ENCODE data around the gene FAM53A.

Gene FAM53A

GRCh38 chr4:1686440-1687036 is 2.4 kb upstream of the FAM53A start:
- Histone ChIP-seq H3K4me1 (ENCODE audit: control insufficient read depth, insufficient read depth, low read length) (no peaks in the 10 kb centered on the region; the same call in 1 of the 2 replicates), H3K4me3 (ENCODE audit: low read depth, low read length) (no peak overlapping the region), H3K36me3 (ENCODE audit: control insufficient read depth in 2 of 2, insufficient read depth in 1 of 2, low read length in 2 of 2) (peaks cover 4 to 13% of the 10 kb centered on the region in 2 experiments; a peak in 2 of 3 replicates), H3K9me3 (ENCODE audit: control insufficient read depth, insufficient read depth, low read depth, low read length) (no peaks in the 10 kb centered on the region), H3K27ac (ENCODE audit: extremely low read depth, low read depth, low read length) (no peak overlapping the region)
- ChIA-PET POLR2A (no interaction called here), CTCF (no interaction called here)
- TF ChIP-seq ZNF585B (tag by site-specific recombination; IDR thresholded peaks at IDR 0.05) (no peak), ZBTB8A (tag by site-specific recombination; IDR thresholded peaks at IDR 0.05) (peak; percentile 38; the same call in 1 of the 2 replicates), ZNF121 (tag by site-specific recombination; IDR thresholded peaks at IDR 0.05) (peak; percentile 22; the same call in 1 of the 2 replicates), ZNF600 (tag by site-specific recombination; IDR thresholded peaks at IDR 0.05) (peak; percentile 10; the same call in 1 of the 2 replicates), ZNF76 (tag by site-specific recombination; IDR thresholded peaks at IDR 0.05; ENCODE audit: borderline replicate concordance, low read depth) (no peak)

- no peaks in the 10 kb centered on the region for H3K9me3 ChIP-seq (ENCODE audit: control insufficient read depth, insufficient read depth, low read depth, low read length)
- no peaks in the 10 kb centered on the region; the same call in 1 of the 2 replicates for H3K4me1 ChIP-seq (ENCODE audit: control insufficient read depth, insufficient read depth, low read length)
- peaks cover 0 to 2% of the 10 kb centered on the region in 2 experiments; a peak in 2 of 3 replicates for H3K36me3 ChIP-seq (ENCODE audit: control insufficient read depth in 2 of 2, insufficient read depth in 1 of 2, low read length in 2 of 2)
- H3K4me3 ChIP-seq (ENCODE audit: low read depth, low read length) = no peak overlapping the region
- ChIA-PET POLR2A (no interaction called here), CTCF (no interaction called here)
- TF ChIP-seq KLF1 (tag by site-specific recombination; IDR thresholded peaks at IDR 0.05) (no peak), ZBTB20 (tag by site-specific recombination; IDR thresholded peaks at IDR 0.05) (no peak), SETDB1 (IDR thresholded peaks at IDR 0.05; ENCODE audit: insufficient read length, low read length) (no peak), ZNF324 (tag by site-specific recombination; IDR thresholded peaks at IDR 0.05) (no peak), GLIS2 (tag by site-specific recombination; IDR thresholded peaks at IDR 0.05) (peak; percentile 61), ZNF18 (tag by site-specific recombination; IDR thresholded peaks at IDR 0.05) (no peak)
- no peak overlapping the region for H3K27ac ChIP-seq (ENCODE audit: extremely low read depth, low read depth, low read length)
Observed at GRCh38 chr4:1685235-1686150, 1.4 kb upstream of the FAM53A start.

GRCh38 chr4:1684506-1685234 is 557 bp upstream of the FAM53A start:
- POLR2A ChIA-PET = no interaction called here
- CTCF ChIA-PET = interaction anchor here (1.0 kb wide), 1 partner anchor 8 kb away, joined by 9 read pairs; no protein-coding TSS in a partner anchor
- no peak overlapping the region for H3K4me3 ChIP-seq (ENCODE audit: low read depth, low read length)
- TF ChIP-seq ZNF692 (tag by site-specific recombination; IDR thresholded peaks at IDR 0.05) (no peak), ATF2 (tag by site-specific recombination; IDR thresholded peaks at IDR 0.05; ENCODE audit: low read depth) (no peak), ZNF529 (tag by site-specific recombination; IDR thresholded peaks at IDR 0.05; ENCODE audit: insufficient replicate concordance) (no peak), ZNF830 (tag by site-specific recombination; IDR thresholded peaks at IDR 0.05; ENCODE audit: low read depth) (no peak), PBX3 (CRISPR knock-in tag; IDR thresholded peaks at IDR 0.05) (0 out of 2 replicates have a peak, but pooled peaks have one; percentile 30), ZNF513 (tag by site-specific recombination; IDR thresholded peaks at IDR 0.05) (no peak), MZF1 (tag by site-specific recombination; IDR thresholded peaks at IDR 0.05; ENCODE audit: borderline replicate concordance) (no peak)
- no peaks in the 10 kb centered on the region for H3K9me3 ChIP-seq (ENCODE audit: control insufficient read depth, insufficient read depth, low read depth, low read length)
- H3K27ac ChIP-seq (ENCODE audit: extremely low read depth, low read depth, low read length) = no peak overlapping the region
- no peaks in the 10 kb centered on the region; the same call in 1 of the 2 replicates for H3K4me1 ChIP-seq (ENCODE audit: control insufficient read depth, insufficient read depth, low read length)
- no peaks in the 10 kb centered on the region; a peak in 1 of 3 replicates for H3K36me3 ChIP-seq (ENCODE audit: control insufficient read depth in 2 of 2, insufficient read depth in 1 of 2, low read length in 2 of 2)

All from HEK293 (cell line).